Stimulated activated CD8-positive, alpha-beta memory T cell treated with anti-CD3 and anti-CD28 coated beads, Interleukin-4, amount 100 ng/mL, for 48 hours (primary cell): Measurements from ENCODE around the gene TSC22D2.
"Not testable (repeated sequence)": the region's sequence is repeated elsewhere in the genome, so short reads cannot be mapped to it uniquely, and the experiment has no call there.

Source experiments
- DNase-seq: peaks from one replicate; pipeline ENCODE4 v3.0.0-alpha.2; 2020

Gene TSC22D2

GRCh38 chr3:150490277-150490986, 82.3 kb downstream of the TSC22D2 start:
- DNase-seq: no peak

DNA sequence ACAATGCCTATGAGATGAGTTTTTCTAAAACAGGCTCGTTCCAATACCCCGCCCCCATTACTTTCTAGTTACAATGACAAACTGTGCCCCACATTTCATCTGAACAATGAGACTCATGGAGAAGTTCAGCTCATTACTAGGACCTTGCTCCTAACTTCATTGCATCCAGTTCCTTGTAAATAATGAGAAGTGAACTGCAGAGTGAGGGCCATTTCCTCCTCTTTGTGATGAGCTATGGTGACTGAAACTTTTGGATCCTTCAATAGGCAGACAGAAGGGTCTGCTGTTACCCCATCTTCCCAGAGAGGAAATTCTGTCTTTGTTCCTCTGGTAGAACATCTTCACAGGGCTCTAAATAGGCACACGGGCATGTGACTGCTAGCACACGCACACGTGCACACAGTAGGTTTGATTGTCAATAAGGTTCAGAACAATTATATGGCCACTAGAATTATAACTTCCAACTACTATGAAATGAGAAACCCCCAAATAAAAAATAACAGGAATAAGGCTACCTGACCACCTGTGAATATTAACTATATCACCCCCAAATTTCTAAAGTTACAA, 86.4 kb downstream of the TSC22D2 start:
- no peak for DNase-seq

- no peak for DNase-seq
Measured at GRCh38 chr3:150495149-150495548, 87.1 kb downstream of the TSC22D2 start.

- DNase-seq: no peak
Measured at GRCh38 chr3:150495563-150496168, 87.6 kb downstream of the TSC22D2 start.

DNA sequence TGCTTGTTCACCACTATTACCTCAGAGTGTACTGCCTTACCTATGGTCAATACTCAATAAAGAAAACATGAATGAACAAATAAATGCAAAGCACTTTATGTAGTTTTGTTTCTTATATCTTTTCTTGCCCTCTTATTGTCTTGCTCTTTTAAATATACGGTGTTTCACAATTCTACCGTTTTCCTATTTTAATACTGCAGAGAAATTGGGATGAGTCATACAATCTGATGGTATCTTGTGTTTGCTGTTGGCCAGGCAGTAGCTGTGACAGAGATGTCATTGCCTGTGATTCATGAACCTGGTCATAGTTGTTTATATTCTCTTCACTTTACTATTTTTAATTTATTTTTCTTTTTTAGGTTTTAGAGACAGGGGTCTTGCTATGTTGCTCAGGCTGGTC, 89.9 kb downstream of the TSC22D2 start:
- DNase-seq: no peak

DNA sequence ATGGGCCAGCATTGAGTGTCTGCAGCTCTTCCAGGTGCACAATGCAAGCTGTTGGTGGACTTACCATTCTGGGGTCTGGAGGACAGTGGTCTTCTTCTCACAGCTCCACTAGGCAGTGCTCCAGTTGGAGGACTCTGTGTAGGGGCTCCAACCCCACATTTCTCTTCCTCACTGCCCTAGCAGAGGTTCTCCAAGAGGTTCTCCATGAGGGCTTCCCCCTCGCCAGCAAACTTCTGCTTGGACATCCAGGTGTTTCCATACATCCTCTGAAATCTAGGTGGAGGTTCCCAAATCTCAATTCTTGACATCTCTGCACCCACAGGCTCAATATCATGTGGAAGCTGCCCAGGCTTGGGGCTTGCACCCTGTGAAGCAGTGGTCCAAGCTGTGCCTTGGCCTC, 92.9 kb downstream of the TSC22D2 start:
- not testable (repeated sequence) for DNase-seq

GRCh38 chr3:150503402-150504099, 95.5 kb downstream of the TSC22D2 start:
- DNase-seq: no peak

- DNase-seq: no peak
Measured at GRCh38 chr3:150504483-150504882, 96.4 kb downstream of the TSC22D2 start.

DNA sequence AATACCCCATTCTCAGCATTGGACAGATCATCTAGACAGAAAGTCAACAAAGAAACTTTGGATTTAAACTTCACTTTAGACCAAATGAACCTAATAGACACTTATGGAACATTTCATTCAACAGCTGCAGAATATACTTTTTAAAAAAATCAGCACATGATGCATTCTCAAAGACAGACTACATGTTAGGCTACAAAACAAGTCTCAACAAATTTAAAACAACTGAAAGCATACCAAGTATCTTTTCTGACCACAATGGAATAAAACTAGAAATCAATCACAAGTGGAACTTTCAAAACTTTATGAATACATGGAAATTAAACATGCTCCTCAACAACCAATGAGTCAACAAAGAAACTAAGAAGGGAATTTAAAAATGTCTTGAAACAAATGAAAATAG, 100.3 kb downstream of the TSC22D2 start:
- no peak for DNase-seq

GRCh38 chr3:150509780-150510179, 101.7 kb downstream of the TSC22D2 start:
- no peak for DNase-seq

GRCh38 chr3:150511122-150511821, 103.2 kb downstream of the TSC22D2 start:
- DNase-seq: no peak

- DNase-seq: no peak
Measured at GRCh38 chr3:150515210-150515609, 107.1 kb downstream of the TSC22D2 start.
